Measurements from ENCODE around the gene SEMA3E.

The SEMA3E gene

GRCh38 chr7:83640731-83641537 is 8.0 kb downstream of the SEMA3E start:
- no peak for DNase-seq

- no peak for DNase-seq
These were observed 8.7 kb downstream of the SEMA3E start for GRCh38 chr7:83640240-83640639.

- DNase-seq, result no peak
These were observed 15.4 kb downstream of the SEMA3E start for GRCh38 chr7:83633516-83633915.

GRCh38 chr7:83629117-83629880 is 19.6 kb downstream of the SEMA3E start:
- DNase-seq, result no peak

- DNase-seq, result no peak
These were observed 31.1 kb downstream of the SEMA3E start for GRCh38 chr7:83617858-83618257.

- no peak for DNase-seq
These were observed 34.8 kb downstream of the SEMA3E start for GRCh38 chr7:83614112-83614511.

GRCh38 chr7:83613232-83613631 is 35.7 kb downstream of the SEMA3E start:
- no peak for DNase-seq

- no peak for DNase-seq
These were observed 37.2 kb downstream of the SEMA3E start for GRCh38 chr7:83611776-83612175.

GRCh38 chr7:83610649-83611304 is 38.2 kb downstream of the SEMA3E start:
- DNase-seq, result no peak

GRCh38 chr7:83608716-83609115 is 40.2 kb downstream of the SEMA3E start:
- no peak for DNase-seq

- DNase-seq, result no peak
These were observed 45.3 kb downstream of the SEMA3E start for GRCh38 chr7:83603649-83604048.

- DNase-seq, result no peak
These were observed 49.8 kb downstream of the SEMA3E start for GRCh38 chr7:83599131-83599530.

- no peak for DNase-seq
These were observed 54.9 kb downstream of the SEMA3E start for GRCh38 chr7:83593921-83594475.

GRCh38 chr7:83588602-83589240 is 60.2 kb downstream of the SEMA3E start:
- no peak for DNase-seq

GRCh38 chr7:83586281-83586680 is 62.7 kb downstream of the SEMA3E start:
- DNase-seq, result no peak

GRCh38 chr7:83581667-83582435 is 67.1 kb downstream of the SEMA3E start:
- no peak for DNase-seq

GRCh38 chr7:83579740-83580139 is 69.2 kb downstream of the SEMA3E start:
- no peak for DNase-seq

- no peak for DNase-seq
These were observed 73.5 kb downstream of the SEMA3E start for GRCh38 chr7:83575436-83575835.

- no peak for DNase-seq
These were observed 74.3 kb downstream of the SEMA3E start for GRCh38 chr7:83574616-83575015.

- no peak for DNase-seq
These were observed 86.0 kb downstream of the SEMA3E start for GRCh38 chr7:83562960-83563359.

GRCh38 chr7:83562289-83562688 is 86.7 kb downstream of the SEMA3E start:
- DNase-seq, result no peak

- DNase-seq, result no peak
These were observed 89.1 kb downstream of the SEMA3E start for GRCh38 chr7:83559887-83560286.

Data from hematopoietic multipotent progenitor cell treated with erythropoietin and hydrocortisone succinate and interleukin-3 and kit ligand, for 4 days (in vitro differentiated cells).